Stimulated activated CD8-positive, alpha-beta memory T cell treated with anti-CD3 and anti-CD28 coated beads, Interleukin-4, amount 100 ng/mL, for 48 hours (primary cell): ENCODE results near the gene RNF149.

ENCODE experiments used
- DNase-seq: peaks from one replicate; pipeline ENCODE4 v3.0.0-alpha.2; 2020

Gene RNF149

GRCh38 chr2:101293544-101293943 is 15.0 kb downstream of the RNF149 start:
- no peak for DNase-seq

- DNase-seq: no peak
Measured at GRCh38 chr2:101291973-101292372, 16.5 kb downstream of the RNF149 start.

- DNase-seq: no peak
Measured at GRCh38 chr2:101290711-101291110, 17.8 kb downstream of the RNF149 start.

GRCh38 chr2:101287303-101287702 is 21.2 kb downstream of the RNF149 start:
- DNase-seq: no peak

GRCh38 chr2:101286684-101287083 is 21.8 kb downstream of the RNF149 start:
- DNase-seq: no peak

GRCh38 chr2:101282980-101283379 is 25.5 kb downstream of the RNF149 start:
- DNase-seq: no peak

- DNase-seq: no peak
Measured at GRCh38 chr2:101281482-101281881, 27.0 kb downstream of the RNF149 start.

- DNase-seq: no peak
Measured at GRCh38 chr2:101278925-101279324, 29.6 kb downstream of the RNF149 start.

- DNase-seq: no peak
Measured at GRCh38 chr2:101277111-101277510, 31.4 kb downstream of the RNF149 start.

GRCh38 chr2:101274142-101274541 is 34.4 kb downstream of the RNF149 start:
- no peak for DNase-seq

GRCh38 chr2:101273056-101273455 is 35.4 kb downstream of the RNF149 start:
- DNase-seq: no peak

- DNase-seq: no peak
Measured at GRCh38 chr2:101272045-101272784, 36.3 kb downstream of the RNF149 start.

GRCh38 chr2:101270700-101271259 is 37.7 kb downstream of the RNF149 start:
- DNase-seq: no peak

- no peak for DNase-seq
Measured at GRCh38 chr2:101267671-101268656, 40.5 kb downstream of the RNF149 start.

- no peak for DNase-seq
Measured at GRCh38 chr2:101265893-101266499, 42.5 kb downstream of the RNF149 start.

- DNase-seq: no peak
Measured at GRCh38 chr2:101264360-101264939, 44.1 kb downstream of the RNF149 start.

- no peak for DNase-seq
Measured at GRCh38 chr2:101263377-101263800, 45.1 kb downstream of the RNF149 start.

- no peak for DNase-seq
Measured at GRCh38 chr2:101262142-101262541, 46.4 kb downstream of the RNF149 start.

- no peak for DNase-seq
Measured at GRCh38 chr2:101258804-101259203, 49.7 kb downstream of the RNF149 start.

- no peak for DNase-seq
Measured at GRCh38 chr2:101256316-101256715, 52.2 kb downstream of the RNF149 start.

GRCh38 chr2:101255501-101255900 is 53.0 kb downstream of the RNF149 start:
- no peak for DNase-seq

- no peak for DNase-seq
Measured at GRCh38 chr2:101253703-101254450, 54.6 kb downstream of the RNF149 start.
